ENCODE measurements around the gene DOCK2. TPM values are rescaled to one million over a fixed set of nuclear protein-coding genes. Genes with fewer than 3 reads are reported as not detected.

DOCK2 gene
- total and polyA plus RNA-seq, 2 of the 8 experiments (the other 6 are each of a cell fraction or from before 2014, with no cell fraction given), result 3.9 to 5.7 TPM

DNA sequence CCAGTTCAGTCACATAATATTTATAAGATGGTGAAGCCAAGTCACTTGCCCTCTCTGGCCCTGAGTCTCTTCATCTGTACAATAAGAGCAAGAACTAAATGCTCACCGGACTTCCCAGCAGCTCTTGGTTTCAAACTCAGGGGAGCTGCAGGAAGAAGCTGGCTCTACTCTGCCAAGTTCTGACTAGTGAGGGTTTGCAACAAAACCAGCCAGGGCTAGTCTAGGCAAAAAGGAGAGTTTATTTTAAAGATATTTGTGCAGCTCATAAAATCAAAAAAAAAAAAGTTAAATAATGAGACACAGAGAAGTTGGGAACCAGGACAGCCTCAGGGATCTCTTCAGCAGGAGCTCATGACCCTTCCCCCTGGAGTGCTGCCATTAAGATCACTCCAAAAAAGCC lies 107.3 kb downstream of the DOCK2 start (continued):
- TF ChIP-seq, protein P1, sequence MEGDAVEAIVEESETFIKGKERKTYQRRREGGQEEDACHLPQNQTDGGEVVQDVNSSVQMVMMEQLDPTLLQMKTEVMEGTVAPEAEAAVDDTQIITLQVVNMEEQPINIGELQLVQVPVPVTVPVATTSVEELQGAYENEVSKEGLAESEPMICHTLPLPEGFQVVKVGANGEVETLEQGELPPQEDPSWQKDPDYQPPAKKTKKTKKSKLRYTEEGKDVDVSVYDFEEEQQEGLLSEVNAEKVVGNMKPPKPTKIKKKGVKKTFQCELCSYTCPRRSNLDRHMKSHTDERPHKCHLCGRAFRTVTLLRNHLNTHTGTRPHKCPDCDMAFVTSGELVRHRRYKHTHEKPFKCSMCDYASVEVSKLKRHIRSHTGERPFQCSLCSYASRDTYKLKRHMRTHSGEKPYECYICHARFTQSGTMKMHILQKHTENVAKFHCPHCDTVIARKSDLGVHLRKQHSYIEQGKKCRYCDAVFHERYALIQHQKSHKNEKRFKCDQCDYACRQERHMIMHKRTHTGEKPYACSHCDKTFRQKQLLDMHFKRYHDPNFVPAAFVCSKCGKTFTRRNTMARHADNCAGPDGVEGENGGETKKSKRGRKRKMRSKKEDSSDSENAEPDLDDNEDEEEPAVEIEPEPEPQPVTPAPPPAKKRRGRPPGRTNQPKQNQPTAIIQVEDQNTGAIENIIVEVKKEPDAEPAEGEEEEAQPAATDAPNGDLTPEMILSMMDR (IDR thresholded peaks at IDR 0.05; ENCODE audit: control extremely low read depth in 1 of 3, insufficient read depth in 1 of 3, low read depth in 1 of 3, low read length in 3 of 3), result no peak
- TF ChIP-seq RBBP5 (IDR thresholded peaks at IDR 0.05; ENCODE audit: borderline replicate concordance, low read depth, low read length), result no peak
- TF ChIP-seq ASH2L (IDR thresholded peaks at IDR 0.05; ENCODE audit: low read length), result no peak
- no peak for TF ChIP-seq CHD2 (IDR thresholded peaks at IDR 0.05; ENCODE audit: low read length)
- no peak for TF ChIP-seq RNF2 (IDR thresholded peaks at IDR 0.05; ENCODE audit: borderline replicate concordance, low read depth, low read length, missing control alignments, poor library complexity, severe bottlenecking)
- no peak for TF ChIP-seq NRF1 (IDR thresholded peaks at IDR 0.05; ENCODE audit: low read depth, low read length)
